Lower leg skin (tissue), 3 donors: ENCODE data around the gene ZSWIM6.

ENCODE experiments used
- POLR2A ChIP-seq, 2 donors: fragments of 450-650 bp; IDR thresholded peaks; one replicate each; pipeline ENCODE4 v1.6.1; 2016 to 2017; ENCODE audit warnings: antibody characterized with exemption in 2 of 2, mild to moderate bottlenecking in 1 of 2, moderate library complexity in 1 of 2
- TF ChIP-seq, protein P1 (sequence below), 3 donors: fragments of 450-650 bp; IDR thresholded peaks; one replicate each; pipeline ENCODE4 v1.5.1; 2016; ENCODE audit warnings: antibody characterized with exemption in 3 of 3, mild to moderate bottlenecking in 3 of 3, moderate library complexity in 2 of 3

DNA sequence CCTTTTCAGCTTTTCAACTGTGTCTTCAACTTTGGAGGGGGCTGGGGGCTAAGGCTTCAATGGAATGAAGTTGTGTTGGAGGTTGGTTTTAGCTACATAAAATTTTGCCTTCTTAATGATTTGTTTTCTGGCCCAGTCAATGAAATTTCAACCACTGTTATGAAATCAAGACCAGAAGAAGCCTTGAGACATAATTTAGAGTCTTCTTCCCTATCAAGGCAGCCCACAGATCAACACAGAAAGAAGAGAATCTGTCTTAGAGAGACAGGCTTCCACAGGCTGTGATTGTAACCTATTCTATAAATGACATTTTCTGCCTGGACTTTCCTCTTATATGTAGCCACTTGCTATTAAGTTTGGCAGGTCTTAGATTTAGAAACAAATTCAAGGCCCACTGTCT is 46.5 kb upstream of the ZSWIM6 start:
- TF ChIP-seq, protein P1, sequence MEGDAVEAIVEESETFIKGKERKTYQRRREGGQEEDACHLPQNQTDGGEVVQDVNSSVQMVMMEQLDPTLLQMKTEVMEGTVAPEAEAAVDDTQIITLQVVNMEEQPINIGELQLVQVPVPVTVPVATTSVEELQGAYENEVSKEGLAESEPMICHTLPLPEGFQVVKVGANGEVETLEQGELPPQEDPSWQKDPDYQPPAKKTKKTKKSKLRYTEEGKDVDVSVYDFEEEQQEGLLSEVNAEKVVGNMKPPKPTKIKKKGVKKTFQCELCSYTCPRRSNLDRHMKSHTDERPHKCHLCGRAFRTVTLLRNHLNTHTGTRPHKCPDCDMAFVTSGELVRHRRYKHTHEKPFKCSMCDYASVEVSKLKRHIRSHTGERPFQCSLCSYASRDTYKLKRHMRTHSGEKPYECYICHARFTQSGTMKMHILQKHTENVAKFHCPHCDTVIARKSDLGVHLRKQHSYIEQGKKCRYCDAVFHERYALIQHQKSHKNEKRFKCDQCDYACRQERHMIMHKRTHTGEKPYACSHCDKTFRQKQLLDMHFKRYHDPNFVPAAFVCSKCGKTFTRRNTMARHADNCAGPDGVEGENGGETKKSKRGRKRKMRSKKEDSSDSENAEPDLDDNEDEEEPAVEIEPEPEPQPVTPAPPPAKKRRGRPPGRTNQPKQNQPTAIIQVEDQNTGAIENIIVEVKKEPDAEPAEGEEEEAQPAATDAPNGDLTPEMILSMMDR (IDR thresholded peaks at IDR 0.05) = no peak
- TF ChIP-seq POLR2A (IDR thresholded peaks at IDR 0.05) = no peak
